ENCODE results near the gene OR51L1. TPM values are rescaled to one million over a fixed set of nuclear protein-coding genes. Genes with fewer than 3 reads are reported as not detected.
A peak's percentile ranks its signal among the peaks of the same experiment; 100 is the strongest.

The OR51L1 gene
- total RNA-seq, 1 donor from 2014 or later: not detected

- TF ChIP-seq CTCF (IDR thresholded peaks at IDR 0.05; ENCODE audit: borderline replicate concordance): no peak
- no peak overlapping the region for H3K4me3 ChIP-seq
- intact Hi-C loops (cut with micrococcal nuclease): no loop called here
- H3K27ac ChIP-seq (replicated peaks): no peak overlapping the region
- H3K4me1 ChIP-seq: no peaks in the 10 kb centered on the region
- H3K36me3 ChIP-seq: no peaks in the 10 kb centered on the region
- DNase-seq: no peak
- no peaks in the 10 kb centered on the region for H3K9me3 ChIP-seq (replicated peaks)
- no peaks in the 10 kb centered on the region for H3K27me3 ChIP-seq (ENCODE audit: low read depth)
Observed at GRCh38 chr11:4975436-4975835, 19.2 kb upstream of the OR51L1 start.

DNA sequence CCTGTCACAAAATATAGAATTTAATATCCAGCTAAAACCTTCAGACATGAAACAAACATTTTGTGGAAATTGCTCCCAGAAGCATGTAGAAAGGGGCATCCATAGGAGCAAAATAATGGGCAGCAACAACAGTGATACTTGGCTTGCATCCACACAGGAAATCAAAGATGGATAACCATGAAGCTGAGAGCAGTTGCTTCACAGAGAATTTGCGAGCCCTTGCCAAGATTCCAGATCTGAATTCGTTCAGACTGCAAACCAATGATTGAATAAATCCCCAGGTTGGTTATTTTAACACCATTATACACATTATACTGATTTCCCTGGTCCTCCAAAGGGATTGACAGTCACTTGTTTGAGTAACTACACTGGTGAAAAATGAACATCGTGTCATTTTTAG lies 15.6 kb upstream of the OR51L1 start:
- no peak for DNase-seq
- Histone ChIP-seq H3K27ac (replicated peaks) (no peak overlapping the region), H3K4me3 (no peak overlapping the region), H3K9me3 (replicated peaks) (no peaks in the 10 kb centered on the region), H3K4me1 (no peaks in the 10 kb centered on the region), H3K36me3 (no peaks in the 10 kb centered on the region), H3K27me3 (ENCODE audit: low read depth) (no peaks in the 10 kb centered on the region)
- TF ChIP-seq CTCF (IDR thresholded peaks at IDR 0.05; ENCODE audit: borderline replicate concordance): no peak
- intact Hi-C loops (cut with micrococcal nuclease): no loop called here

DNA sequence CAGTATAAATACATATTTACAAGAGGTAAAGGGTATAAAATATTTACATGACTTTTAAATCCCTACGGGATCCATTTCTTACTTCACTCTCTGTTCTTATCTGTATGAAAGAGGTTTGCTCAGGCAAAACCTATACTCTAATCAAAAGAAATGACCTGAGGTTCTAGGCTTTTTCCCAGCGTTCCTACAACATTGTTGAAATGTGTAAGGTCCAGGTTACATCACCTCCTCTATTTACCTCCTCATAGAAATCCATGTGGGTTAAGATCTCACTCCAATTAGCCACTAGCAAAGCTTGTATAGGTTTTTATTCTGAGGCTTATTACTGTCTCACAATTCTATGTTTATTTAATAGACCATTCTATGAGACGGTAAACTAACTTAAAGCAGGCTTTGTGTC lies 12.0 kb upstream of the OR51L1 start:
- Histone ChIP-seq H3K27ac (replicated peaks) (no peak overlapping the region), H3K9me3 (replicated peaks) (no peaks in the 10 kb centered on the region), H3K36me3 (no peaks in the 10 kb centered on the region), H3K27me3 (ENCODE audit: low read depth) (no peaks in the 10 kb centered on the region), H3K4me1 (no peaks in the 10 kb centered on the region), H3K4me3 (no peak overlapping the region)
- intact Hi-C loops (cut with micrococcal nuclease): no loop called here
- TF ChIP-seq CTCF (IDR thresholded peaks at IDR 0.05; ENCODE audit: borderline replicate concordance): no peak
- no peak for DNase-seq

DNA sequence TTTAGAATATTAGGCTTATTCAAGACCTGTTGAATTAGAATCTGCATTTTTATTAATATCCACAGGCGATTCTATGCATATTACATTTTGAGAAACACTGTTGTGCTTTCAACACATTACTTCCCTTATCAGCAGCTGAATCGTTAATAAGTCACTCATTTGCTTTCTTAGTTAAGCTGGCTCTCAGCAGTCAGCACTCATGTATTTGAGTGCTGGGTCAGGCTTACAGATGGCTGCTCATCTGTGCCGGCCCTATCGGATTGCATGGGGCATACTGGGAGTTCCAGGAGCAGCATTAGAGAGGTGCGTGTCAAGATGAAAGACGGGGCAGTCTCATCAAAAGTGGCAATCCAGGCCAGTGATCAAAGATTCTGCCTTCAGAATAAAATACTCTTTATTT lies 10.8 kb upstream of the OR51L1 start:
- Histone ChIP-seq H3K4me3 (no peak overlapping the region), H3K27me3 (ENCODE audit: low read depth) (no peaks in the 10 kb centered on the region), H3K9me3 (replicated peaks) (no peaks in the 10 kb centered on the region), H3K4me1 (no peaks in the 10 kb centered on the region), H3K27ac (replicated peaks) (no peak overlapping the region), H3K36me3 (no peaks in the 10 kb centered on the region)
- no peak for TF ChIP-seq CTCF (IDR thresholded peaks at IDR 0.05; ENCODE audit: borderline replicate concordance)
- no peak for DNase-seq
- intact Hi-C loops (cut with micrococcal nuclease): no loop called here

DNA sequence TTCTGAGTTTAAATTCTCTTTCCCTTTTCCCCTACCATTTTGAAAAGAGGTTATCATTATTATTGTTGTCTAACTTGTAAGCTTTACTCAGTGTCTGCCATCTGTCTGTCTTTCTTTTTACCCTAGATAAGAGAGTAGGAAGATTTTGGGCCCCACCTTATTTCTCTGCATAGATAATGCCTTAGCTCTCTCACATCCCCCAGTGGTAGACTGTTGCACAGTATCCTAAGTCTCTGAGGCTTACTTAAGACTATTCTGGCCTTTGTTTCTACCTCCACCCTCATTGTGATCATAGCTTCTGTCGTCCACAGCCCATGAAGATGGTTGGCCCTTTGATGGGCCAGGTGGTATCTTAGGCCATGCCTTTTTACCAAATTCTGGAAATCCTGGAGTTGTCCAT lies 3.6 kb upstream of the OR51L1 start:
- Histone ChIP-seq H3K36me3 (no peaks in the 10 kb centered on the region), H3K4me3 (no peak overlapping the region), H3K27me3 (ENCODE audit: low read depth) (no peaks in the 10 kb centered on the region), H3K27ac (replicated peaks) (no peak overlapping the region), H3K9me3 (replicated peaks) (no peaks in the 10 kb centered on the region), H3K4me1 (no peaks in the 10 kb centered on the region)
- intact Hi-C loops (cut with micrococcal nuclease): no loop called here
- peak; percentile 31 for TF ChIP-seq CTCF (IDR thresholded peaks at IDR 0.05; ENCODE audit: borderline replicate concordance)
- DNase-seq: no peak
